GM12864 (cell line): Measurements from ENCODE around the gene BHLHA15.

Source experiments
- DNase-seq: peaks from one replicate; pipeline ENCODE4 v3.0.0-alpha.2; 2011; ENCODE audit warnings: low read depth
- H3K4me3 ChIP-seq: 2 replicates; pipeline ENCODE4 v1.5.1; 2011; ENCODE audit warnings: mild to moderate bottlenecking, low read depth, low read length, control low read depth
- CTCF ChIP-seq: IDR thresholded peaks from 2 replicates; pipeline ENCODE4 v1.5.1; 2011; ENCODE audit warnings: low read depth, mild to moderate bottlenecking, moderate library complexity, low read length, control low read depth, inconsistent platforms; ENCODE audit errors: missing control alignments

Gene BHLHA15

GRCh38 chr7:98194186-98194585 is 17.1 kb upstream of the BHLHA15 start:
- no peak for DNase-seq
- TF ChIP-seq CTCF = no peak
- no peak overlapping the region for H3K4me3 ChIP-seq

DNA sequence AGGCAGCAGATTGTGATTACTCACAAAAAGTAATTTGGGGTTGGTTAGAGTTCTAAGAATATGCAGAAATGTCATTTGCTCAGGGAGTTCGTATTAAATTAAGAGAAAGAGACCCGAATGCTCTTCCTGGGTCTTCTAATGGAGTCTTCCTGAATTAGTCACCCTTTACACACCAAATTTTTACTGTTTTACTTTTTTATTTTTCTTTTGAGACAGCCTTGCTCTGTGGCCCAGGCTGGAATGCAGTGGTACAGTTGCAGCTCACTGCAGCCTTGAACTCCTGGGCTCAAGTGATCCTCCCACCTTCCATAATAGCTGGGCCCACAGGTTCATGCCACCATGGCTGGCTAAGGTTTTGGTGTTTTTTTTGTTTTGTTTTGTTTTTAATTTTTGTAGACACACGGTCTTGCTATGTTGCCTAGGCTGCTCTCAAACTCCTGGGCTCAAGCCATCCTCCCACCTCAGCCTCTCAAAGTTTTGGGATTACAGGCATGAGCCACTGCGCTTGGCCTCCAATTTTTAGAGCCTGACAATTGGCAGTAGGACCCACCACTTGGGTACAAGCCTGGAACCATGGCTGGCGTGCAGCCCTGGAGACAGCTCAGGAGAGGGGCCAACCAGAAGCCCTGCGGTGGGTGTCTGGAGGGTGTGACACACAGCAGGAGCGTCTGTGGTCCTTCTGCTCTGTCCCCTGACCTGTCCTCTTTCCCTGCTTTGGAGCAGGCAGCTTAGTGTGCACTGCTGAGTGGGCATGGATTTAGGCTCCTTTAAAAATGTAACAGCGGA is 16.4 kb upstream of the BHLHA15 start:
- no peak for DNase-seq
- no peak overlapping the region for H3K4me3 ChIP-seq
- no peak for TF ChIP-seq CTCF

DNA sequence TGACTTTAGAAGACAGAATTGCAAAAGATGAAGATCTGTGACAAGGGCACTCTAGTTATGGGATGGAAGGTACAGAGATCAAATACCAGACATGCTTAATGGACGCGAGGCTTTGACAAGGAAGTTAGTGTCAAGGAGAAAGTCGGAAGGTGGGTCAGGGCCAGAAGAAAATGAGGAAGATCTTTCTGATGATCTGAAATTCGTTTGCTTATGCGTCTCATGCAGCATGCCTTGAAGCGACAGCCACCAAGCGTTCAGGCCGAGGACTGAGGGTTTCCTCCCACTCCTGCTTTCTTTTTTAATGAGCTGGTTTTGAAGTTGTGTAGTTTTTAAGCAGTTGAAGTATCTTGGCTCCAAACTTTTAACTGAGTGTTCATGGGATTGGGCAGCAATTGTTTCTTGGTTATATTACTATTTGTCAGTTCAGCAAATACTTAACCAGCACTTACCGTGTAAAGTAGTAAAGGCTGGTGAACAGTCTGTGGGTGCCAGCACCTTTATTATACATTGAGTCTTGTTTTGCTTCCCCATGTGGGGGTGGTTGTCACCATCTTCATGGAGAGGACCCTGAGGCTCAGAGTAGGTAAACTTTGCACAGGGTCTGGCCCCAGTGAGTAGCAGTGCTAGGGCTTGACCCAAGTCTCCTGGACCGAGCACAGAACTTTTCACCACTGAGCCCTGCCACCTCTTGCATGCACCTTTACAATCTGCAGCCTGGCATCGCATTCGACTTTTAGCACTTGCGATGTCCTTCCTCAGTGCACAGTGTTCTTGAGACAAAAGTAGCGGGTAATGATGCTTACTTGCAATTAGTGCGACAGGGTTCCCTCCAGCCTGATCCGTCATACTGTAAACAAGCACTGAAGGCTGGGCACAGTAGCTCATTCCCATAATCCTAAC is 14.3 kb upstream of the BHLHA15 start:
- no peak for TF ChIP-seq CTCF
- no peak overlapping the region for H3K4me3 ChIP-seq
- no peak for DNase-seq

DNA sequence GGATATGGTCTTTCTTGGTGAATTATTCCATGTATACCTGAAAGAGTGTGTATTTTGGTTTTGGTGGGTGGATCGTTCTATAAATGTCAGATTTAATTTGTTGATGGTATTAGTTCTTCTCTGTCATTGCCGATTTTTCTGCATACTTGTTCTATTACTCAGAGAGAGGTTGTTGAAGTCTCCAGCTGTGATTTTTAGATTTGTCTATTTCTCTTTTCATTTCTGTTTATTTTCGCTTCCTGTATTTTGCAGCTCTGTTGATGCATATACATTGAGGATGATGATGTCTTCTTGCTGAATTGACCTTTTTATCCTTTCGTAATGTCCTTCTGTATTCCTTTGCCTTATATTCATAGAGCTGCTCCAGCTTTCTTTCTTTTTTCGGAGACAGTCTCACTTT is 12.1 kb upstream of the BHLHA15 start:
- DNase-seq = no peak

DNA sequence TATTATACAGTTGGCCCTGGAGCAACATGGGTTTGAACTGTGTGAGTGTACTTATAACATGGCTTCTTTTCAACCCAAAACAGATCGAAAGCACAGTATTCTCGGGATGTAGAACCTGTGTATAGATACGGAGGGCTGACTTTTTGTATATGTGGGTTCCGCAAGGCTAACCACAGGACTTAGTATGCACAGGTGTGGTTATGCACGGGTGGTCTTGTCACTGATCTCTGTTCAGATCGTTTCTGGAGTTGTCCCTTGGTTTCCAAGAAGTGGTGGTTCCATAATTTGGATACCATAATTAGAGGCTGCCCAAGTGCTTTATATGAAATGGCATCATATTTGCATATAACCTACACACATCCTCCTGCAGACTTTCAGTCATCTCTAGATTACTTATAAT is 10.9 kb upstream of the BHLHA15 start:
- no peak for TF ChIP-seq CTCF
- no peak overlapping the region; the same call in 1 of the 2 replicates for H3K4me3 ChIP-seq
- DNase-seq = peak; percentile 88

More for the DNA sequence above, 12.1 kb upstream of the BHLHA15 start:
- no peak overlapping the region for H3K4me3 ChIP-seq
- no peak for TF ChIP-seq CTCF

DNA sequence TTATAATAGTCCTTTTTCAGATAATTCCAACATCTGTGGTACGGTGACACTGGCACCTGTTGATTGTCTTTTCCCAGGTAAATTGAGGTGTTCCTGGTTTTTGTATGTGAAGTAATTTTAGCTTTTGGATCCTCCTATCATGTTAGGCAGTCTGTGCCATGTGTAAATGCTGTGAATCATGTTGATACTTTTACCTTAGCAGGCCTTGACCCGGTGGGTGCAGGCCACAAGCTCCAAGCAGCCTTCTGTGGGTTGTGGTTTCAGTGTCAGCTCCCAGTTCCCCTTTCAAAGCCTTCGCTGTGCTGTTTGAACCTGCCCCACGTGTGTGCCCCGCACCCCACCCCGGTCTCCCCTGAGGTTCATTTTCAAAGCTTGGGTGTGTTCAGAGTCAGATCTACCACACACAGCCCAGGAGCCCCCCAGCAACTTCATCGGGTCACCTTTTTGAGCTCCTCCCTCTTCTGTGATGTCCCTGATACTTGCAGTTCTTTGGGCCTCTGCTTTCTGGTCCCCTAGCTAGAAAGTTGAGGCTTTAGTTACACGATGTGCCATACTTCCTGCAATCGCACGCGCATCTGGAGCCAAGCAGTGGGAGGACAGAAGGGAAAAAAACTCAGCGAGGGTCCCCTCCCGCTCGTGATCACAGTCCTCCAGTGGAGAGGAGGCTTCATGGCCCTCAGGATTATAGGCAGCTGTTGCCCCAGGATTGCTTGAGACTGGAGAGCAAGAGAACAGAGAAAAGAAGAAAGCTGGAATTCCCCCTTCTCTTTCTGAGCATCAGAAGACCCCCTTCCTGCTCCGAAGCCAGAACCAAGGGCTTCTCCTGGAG is 8.7 kb upstream of the BHLHA15 start:
- peak; percentile 98 for DNase-seq
- peak overlapping the region; percentile 60 for H3K4me3 ChIP-seq
- no peak for TF ChIP-seq CTCF
